Amniotic stem cell (primary cell): ENCODE measurements around the gene LRRC71.

Source experiments
- DNase-seq: peaks from one replicate; lab custom pipeline; 2025; lab: John Stamatoyannopoulos, UW

Gene LRRC71

GRCh38 chr1:156947127-156947526, 26.7 kb downstream of the LRRC71 start:
- DNase-seq, result no peak

DNA sequence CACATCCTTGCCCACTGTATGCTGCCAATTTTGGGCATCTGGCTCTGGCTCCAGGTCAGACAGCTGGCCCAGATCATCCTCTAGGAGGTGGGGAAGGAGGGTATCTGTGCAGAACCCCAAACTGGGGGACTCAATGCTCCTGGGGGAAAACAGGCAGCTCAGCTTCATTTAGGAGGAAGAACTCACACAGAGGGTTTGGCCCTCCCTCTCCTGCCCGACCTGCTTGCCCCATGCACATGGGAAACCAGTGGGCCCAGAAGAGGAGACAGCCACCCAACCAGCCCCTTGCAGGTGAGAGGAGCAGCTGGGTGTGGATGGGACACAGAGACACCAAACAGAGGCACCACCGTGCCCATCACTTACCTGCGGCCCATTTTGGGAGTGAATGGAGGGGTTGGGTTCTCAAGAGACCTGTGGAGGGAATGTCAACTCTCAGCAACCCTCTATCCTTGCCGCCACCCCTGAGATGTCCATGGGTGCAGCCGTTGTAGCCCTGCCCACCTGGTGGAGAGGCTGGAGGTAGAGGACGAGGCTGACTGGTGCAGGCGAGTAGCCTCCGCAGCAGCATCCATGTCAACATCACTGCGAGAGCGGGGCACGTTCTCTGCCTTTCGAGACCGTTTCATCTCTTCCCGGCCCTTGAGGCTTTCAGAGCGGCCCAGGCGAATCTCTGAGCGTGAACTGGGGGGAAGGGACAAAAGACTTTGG, 27.5 kb downstream of the LRRC71 start:
- DNase-seq, result no peak

GRCh38 chr1:156948708-156949107, 28.3 kb downstream of the LRRC71 start:
- DNase-seq, result no peak

DNA sequence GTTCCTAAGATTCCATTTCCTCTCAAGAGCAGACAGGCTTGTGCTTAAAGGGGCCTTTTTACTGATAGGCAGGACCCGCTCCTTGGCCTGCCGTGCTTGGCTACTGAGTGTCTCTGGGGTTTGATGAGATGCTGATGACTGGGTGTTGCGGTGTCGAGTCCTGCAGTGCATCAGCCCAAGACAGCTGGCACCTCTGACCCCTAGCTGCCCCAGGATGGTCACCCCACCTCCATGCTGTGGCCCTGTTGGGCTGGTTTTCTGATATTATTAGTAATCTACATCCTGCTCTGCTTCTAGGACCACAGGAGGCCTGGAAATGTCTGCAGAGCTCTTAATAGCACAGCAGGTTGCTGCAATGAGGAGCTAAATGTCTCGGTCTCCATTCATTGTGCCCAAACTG, 28.7 kb downstream of the LRRC71 start:
- DNase-seq, result no peak

DNA sequence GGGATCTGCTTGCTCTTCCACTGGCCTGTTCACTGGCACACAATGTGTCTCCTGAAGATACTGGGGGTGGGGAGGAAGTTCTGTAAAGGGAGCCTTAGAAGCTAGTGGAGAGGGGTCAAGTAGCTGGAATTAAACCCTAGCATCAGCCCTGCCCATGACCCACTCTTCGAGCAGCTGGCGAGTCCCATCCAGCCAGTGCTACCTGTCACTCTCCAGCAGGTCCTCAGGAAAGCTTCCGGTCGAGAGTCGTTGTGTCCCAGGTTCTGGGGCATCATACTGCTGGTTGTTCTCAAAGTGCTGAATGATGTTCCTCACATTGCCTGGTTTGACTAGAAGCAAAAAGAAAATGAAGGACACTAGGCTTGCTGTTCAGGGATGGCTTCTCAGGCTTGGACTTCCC, 30.9 kb downstream of the LRRC71 start:
- DNase-seq, result no peak

GRCh38 chr1:156953571-156953970, 33.1 kb downstream of the LRRC71 start:
- no peak for DNase-seq

- no peak for DNase-seq
Observed at GRCh38 chr1:156956333-156956732, 35.9 kb downstream of the LRRC71 start.

DNA sequence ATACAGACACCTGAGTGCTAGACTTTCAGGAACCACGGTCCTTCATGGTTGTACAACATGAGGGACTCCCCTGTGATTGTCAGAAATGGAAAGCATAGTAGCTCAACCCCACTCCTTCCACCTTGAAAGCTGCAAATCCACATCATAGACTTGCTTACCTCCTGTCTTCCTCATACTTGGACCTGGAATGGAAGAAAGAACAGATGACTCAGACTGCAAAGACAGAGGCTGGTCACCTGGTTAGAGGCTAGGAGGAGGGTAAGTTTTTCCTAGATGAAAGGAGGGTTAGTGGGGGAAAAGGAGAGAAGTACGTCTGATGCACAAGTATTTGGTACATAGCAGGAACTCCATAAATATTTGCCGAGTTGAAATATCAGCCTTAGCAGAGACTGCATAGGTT, 37.2 kb downstream of the LRRC71 start:
- no peak for DNase-seq

DNA sequence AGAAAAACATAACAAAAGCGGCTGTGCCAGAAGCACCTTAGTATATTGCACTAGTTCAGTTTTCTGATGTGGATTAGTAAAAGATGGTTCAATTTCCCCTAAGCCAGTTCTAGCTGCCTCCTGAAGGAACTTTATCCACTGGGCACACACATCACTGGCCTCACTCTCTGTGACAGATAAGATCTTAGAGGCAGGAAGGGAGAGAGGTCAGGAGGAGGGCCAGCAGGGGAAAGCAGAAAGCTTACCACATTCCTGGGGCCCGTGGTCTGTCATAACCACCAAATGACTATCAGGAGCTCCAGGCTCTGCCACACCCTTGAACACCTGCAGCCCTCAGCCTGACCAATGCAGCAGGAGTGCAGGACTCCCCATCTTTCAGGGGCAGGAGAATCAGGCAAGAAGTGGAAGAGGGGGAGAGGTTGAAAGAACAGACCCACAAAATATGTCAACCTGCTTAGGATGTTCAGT, 37.8 kb downstream of the LRRC71 start:
- no peak for DNase-seq

GRCh38 chr1:156959414-156959813, 39.0 kb downstream of the LRRC71 start:
- DNase-seq, result no peak

- DNase-seq, result no peak
Observed at GRCh38 chr1:156959925-156960324, 39.5 kb downstream of the LRRC71 start.

DNA sequence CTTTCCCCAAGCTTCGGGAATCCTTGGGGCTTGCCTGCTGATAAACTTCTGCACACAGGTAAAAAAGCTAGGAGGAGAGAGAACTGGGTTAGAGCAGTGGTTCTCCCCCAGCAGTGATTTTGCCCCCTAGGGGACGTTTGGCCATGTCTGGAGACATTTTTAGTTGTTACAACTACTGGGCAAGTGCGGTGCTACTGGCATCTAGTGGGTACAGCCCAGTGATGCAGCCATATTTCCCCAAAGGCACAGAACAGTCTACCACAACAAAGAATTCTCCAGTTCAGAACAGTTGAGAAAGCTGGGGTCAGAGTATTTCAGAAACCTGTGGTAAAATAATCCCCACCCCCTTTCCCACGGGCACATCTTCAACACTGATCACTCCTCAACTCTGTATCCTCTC, 41.3 kb downstream of the LRRC71 start:
- DNase-seq, result no peak

DNA sequence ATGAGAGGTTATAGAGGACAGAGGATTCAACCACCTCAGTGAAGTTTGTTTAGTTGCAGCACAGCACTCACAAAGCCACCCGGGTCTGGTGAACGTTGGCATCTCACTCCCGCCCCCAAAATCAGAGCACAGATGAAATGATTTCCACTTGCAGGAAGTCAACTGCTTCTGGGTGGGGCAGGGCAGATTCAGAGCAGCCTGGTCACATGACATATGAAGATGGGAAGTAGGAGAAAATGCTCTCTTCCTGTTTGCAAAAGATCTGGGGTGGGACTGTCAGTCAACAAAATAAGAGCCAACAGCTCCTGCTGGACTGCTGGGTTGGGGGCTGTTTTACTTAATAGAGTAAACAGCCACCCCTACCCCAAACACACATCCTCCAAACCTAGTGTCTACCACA, 43.2 kb downstream of the LRRC71 start:
- no peak for DNase-seq

DNA sequence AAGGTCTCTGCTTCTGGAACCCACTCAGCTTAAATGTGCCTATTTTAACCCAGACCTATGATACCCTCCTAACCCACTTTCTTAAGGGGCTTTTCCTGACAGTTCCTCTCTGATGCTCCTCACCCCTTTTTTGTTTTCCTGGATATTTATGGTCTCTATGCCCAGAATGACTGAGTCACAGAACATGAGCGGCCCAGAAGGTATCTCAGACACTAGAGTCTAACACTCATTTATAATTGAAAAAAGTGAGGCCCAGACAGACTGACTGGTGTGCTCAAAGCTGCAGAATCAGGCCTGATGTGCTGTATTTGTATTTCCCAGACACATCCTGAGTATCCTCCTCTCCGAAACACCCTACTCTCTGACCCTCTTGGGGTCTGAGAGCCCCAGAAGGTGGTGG, 44.0 kb downstream of the LRRC71 start:
- no peak for DNase-seq

- DNase-seq, result no peak
Observed at GRCh38 chr1:156969496-156969895, 49.1 kb downstream of the LRRC71 start.

GRCh38 chr1:156970017-156970416, 49.6 kb downstream of the LRRC71 start:
- DNase-seq, result no peak

DNA sequence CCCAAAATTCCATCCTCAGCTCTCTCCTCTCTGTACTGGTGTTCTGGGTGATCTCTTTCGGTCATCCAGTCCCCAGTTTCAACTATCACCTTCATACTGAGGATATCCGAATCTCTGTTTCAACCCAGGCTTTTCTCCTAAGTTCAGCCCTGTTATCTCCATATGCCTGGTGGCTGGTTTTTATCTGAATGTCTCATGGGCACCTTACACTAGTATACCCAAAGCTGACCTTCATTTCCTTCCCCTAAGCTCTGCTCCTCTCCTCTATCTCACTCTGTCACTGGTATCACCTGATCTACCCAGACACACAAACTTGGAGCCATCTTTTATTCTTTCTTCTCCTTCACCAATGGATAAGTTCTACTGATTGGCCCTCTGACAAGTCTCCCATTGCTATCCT, 53.0 kb downstream of the LRRC71 start:
- DNase-seq, result no peak

GRCh38 chr1:156975084-156975483, 54.7 kb downstream of the LRRC71 start:
- no peak for DNase-seq

DNA sequence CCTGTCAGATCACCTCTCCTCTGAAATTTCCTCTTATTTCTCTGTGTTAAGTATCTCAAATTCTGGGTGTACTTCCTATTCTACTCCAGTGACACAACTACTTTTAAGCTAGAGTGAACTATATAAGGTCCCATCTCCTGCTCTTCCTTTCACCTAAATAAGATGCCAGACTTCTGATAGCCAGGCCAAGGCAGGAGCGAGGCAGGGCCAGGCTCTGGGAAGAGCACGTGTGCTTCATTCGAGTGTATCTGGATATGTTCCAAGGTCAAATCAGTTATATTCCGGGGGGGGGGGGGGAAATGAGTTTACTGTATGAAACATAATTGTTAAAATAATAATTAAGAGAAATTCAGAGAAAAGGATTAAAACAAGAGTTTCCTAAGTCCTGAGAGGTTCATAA, 60.1 kb downstream of the LRRC71 start:
- no peak for DNase-seq
